ENCODE data around the gene TRIM37. TPM values are rescaled to one million over a fixed set of nuclear protein-coding genes. Genes with fewer than 3 reads are reported as not detected.
"Not testable (repeated sequence)": the region's sequence is repeated elsewhere in the genome, so short reads cannot be mapped to it uniquely, and the experiment has no call there.

TRIM37 gene
- total RNA-seq, 2 experiments from 2014 or later = 25.1 to 26.0 TPM

- no peak overlapping the region for H3K27ac Mint-ChIP-seq
- H3K36me3 Mint-ChIP-seq = no peaks in the 10 kb centered on the region
- peaks cover 5% of the 10 kb centered on the region for H3K4me1 Mint-ChIP-seq
- H3K9me3 Mint-ChIP-seq = no peaks in the 10 kb centered on the region
- no peak for DNase-seq
- H3K27me3 Mint-ChIP-seq = no peaks in the 10 kb centered on the region
- no peak overlapping the region for H3K4me3 Mint-ChIP-seq
Measured at GRCh38 chr17:58969612-58970011, 137.1 kb downstream of the TRIM37 start.

- Mint-ChIP-seq H3K4me1 (peaks cover 5% of the 10 kb centered on the region), H3K27me3 (no peaks in the 10 kb centered on the region), H3K27ac (no peak overlapping the region), H3K9me3 (no peaks in the 10 kb centered on the region), H3K4me3 (no peak overlapping the region), H3K36me3 (no peaks in the 10 kb centered on the region)
- no peak for DNase-seq
Measured at GRCh38 chr17:58969156-58969555, 137.5 kb downstream of the TRIM37 start.

DNA sequence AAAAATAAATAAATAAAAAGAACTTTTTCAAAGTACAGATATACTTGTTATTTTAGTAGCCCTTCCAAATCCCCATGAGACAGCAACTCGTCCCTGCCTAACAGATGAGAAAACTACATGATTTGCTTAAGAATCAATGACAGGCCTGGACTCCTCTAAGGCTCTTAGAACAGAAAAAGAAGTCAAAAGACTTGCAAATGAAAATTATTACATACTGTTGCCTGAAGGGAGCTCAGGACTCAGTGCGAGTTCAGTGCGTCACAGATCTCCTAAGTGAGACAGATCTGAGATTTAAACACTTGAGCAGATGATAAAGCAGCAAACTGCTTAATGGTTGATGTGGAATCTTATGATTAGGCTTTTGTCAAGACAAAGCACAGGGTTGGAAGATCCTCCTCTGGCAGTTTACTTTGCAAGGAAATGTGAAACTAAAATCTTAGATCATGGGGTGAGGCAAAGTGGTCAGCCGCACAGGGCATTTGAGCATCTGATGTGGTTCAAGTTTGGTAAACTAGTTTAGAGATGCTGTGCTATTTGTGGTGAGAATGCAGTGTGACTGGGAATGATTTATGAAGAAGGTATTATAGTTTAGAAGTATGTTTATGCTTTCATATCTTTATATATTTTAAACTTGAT, 138.1 kb downstream of the TRIM37 start:
- Mint-ChIP-seq H3K27ac (no peak overlapping the region), H3K4me3 (no peak overlapping the region), H3K27me3 (no peaks in the 10 kb centered on the region), H3K4me1 (peaks cover 5% of the 10 kb centered on the region), H3K36me3 (no peaks in the 10 kb centered on the region), H3K9me3 (no peaks in the 10 kb centered on the region)
- DNase-seq = no peak

GRCh38 chr17:58966208-58966607, 140.5 kb downstream of the TRIM37 start:
- Mint-ChIP-seq H3K4me1 (peaks cover 5% of the 10 kb centered on the region), H3K27me3 (no peaks in the 10 kb centered on the region), H3K27ac (no peak overlapping the region), H3K4me3 (no peak overlapping the region), H3K36me3 (no peaks in the 10 kb centered on the region), H3K9me3 (no peaks in the 10 kb centered on the region)
- no peak for DNase-seq

DNA sequence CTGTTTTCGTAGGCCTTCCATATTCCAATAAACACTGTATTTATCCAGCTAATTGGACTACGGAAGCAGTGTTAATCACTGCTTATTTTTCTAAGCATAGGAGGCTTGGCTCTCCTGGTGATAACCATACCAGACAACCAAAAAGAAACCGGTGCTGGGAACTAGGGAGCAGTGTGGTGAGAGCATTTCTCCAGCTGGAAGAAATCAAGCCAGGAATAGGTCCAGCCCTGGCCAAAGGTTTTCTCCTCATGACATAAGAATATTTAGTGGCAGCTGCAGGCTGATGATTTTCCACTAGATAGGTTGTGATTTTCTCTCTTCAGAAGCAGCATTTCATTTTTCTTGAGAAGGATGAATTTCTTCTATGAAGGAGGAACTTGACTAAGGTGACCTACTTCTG, 141.5 kb downstream of the TRIM37 start:
- Mint-ChIP-seq H3K4me3 (no peak overlapping the region), H3K36me3 (no peaks in the 10 kb centered on the region), H3K27me3 (no peaks in the 10 kb centered on the region), H3K27ac (no peak overlapping the region), H3K9me3 (no peaks in the 10 kb centered on the region), H3K4me1 (peaks cover 5% of the 10 kb centered on the region)
- no peak for DNase-seq

DNA sequence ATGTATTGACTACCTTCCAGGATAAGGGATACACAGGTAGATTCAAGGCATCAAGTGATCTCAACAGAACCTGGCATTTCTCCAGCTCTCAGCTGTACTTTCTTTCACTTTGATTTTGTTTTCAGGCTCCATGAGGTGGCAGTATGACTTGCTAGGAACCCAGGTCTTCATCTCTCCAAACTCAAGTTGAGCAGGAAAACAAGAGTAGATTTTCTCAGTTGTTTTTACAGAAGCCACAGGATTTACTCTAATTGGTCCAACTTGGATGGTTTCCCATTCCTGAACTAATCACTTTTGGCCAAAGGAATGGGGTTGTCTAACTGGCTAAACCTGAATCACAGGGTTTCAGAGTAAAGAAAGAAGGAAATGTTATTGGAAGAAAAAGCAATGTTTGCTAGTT, 146.6 kb downstream of the TRIM37 start:
- no peaks in the 10 kb centered on the region for H3K36me3 Mint-ChIP-seq

GRCh38 chr17:58957725-58958073, 149.0 kb downstream of the TRIM37 start:
- H3K4me1 Mint-ChIP-seq, H3K27ac Mint-ChIP-seq, H3K36me3 Mint-ChIP-seq, H3K27me3 Mint-ChIP-seq, H3K9me3 Mint-ChIP-seq, DNase-seq, H3K4me3 Mint-ChIP-seq: not testable (repeated sequence)

More for the DNA sequence above, 146.6 kb downstream of the TRIM37 start:
- no peak overlapping the region for H3K4me3 Mint-ChIP-seq
- H3K4me1 Mint-ChIP-seq = no peaks in the 10 kb centered on the region
- no peak for DNase-seq
- no peaks in the 10 kb centered on the region for H3K27me3 Mint-ChIP-seq
- no peaks in the 10 kb centered on the region for H3K9me3 Mint-ChIP-seq
- no peak overlapping the region for H3K27ac Mint-ChIP-seq

DNA sequence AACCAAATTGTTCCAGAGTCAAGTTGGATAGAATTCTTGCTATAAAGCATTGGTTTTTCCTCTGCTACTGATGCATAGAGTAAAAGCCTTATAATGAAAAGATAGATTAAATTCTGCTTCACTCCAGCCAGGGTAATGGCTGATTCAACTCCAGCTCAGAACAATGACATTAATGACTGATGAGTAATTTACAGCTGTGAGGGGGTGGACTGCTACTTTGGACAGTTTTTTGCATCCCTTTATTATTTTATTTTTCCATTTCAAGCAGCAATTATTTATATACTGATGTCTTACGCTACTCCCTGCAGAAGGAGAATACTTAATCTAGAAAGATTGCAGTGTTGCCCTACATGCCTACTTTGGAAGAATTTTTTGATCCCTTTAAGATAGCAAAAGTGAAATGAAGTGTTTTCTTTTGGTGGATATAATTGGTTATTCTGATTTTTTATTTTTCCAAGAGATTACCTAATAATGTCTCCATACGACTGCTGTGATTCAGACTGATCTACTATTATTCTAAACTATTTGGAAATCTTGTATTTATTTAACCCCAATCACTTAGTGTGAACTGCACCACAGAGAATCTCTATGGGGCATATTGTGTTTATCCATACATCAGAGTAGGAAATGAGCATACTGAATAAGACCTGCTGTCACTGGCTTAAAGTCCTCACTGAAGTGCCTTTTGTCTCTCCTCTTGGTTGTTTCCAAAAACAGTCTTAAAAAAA, 149.5 kb downstream of the TRIM37 start:
- peaks cover 1% of the 10 kb centered on the region for H3K9me3 Mint-ChIP-seq
- H3K36me3 Mint-ChIP-seq = peaks cover 1% of the 10 kb centered on the region
- peaks cover 4% of the 10 kb centered on the region for H3K4me1 Mint-ChIP-seq
- no peak for DNase-seq
- H3K27ac Mint-ChIP-seq = no peak overlapping the region
- no peaks in the 10 kb centered on the region for H3K27me3 Mint-ChIP-seq
- H3K4me3 Mint-ChIP-seq = no peak overlapping the region

- H3K27ac Mint-ChIP-seq, DNase-seq, H3K36me3 Mint-ChIP-seq, H3K4me3 Mint-ChIP-seq, H3K27me3 Mint-ChIP-seq, H3K4me1 Mint-ChIP-seq: not testable (repeated sequence)
- peaks cover 14% of the 10 kb centered on the region for H3K9me3 Mint-ChIP-seq
Measured at GRCh38 chr17:58954358-58954757, 152.3 kb downstream of the TRIM37 start.

DNA sequence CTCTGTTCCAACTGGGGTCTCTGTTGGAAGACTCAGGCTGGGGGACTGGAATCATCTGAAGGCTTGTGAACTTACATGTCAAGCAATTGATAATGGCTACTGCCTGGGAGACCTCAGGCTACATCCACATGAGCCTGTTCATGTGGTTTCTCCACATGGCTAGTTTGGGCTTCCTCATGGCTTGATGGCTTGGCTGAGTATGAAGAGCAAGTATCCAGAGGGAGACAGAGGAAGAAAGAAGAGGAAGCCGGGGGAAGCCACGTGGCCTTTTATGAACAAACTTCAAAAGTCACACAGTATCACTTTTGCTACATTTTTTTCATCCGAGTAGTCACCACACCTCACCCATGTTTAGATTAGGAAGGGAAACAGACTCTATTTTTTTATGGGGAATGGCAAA, 158.9 kb downstream of the TRIM37 start:
- H3K27ac Mint-ChIP-seq = no peak overlapping the region
- peaks cover 16% of the 10 kb centered on the region for H3K9me3 Mint-ChIP-seq
- DNase-seq = no peak
- peaks cover 15% of the 10 kb centered on the region for H3K27me3 Mint-ChIP-seq
- H3K36me3 Mint-ChIP-seq = peaks cover 6% of the 10 kb centered on the region
- H3K4me1 Mint-ChIP-seq = peaks cover 9% of the 10 kb centered on the region
- H3K4me3 Mint-ChIP-seq = no peak overlapping the region

DNA sequence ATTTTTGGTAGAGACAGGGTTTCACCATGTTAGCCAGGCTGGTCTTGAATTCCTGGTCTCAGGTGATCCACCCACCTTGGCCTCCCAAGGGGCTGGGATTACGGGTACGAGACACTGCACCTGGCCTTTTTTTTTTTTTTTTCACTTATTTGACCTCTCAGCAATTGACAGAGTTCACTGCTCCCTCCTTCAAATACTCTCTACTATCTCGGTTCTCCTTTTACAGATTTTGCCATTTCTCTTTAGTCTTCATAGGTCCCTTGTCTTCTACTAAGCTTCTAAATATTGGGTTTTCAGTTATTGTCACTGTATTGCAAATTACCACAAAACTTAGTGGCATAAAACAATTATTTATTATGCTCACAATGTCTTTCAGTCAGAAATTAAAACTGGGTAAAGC, 159.3 kb downstream of the TRIM37 start:
- Mint-ChIP-seq H3K27me3 (peaks cover 15% of the 10 kb centered on the region), H3K4me3 (no peak overlapping the region), H3K9me3 (peaks cover 16% of the 10 kb centered on the region), H3K4me1 (peaks cover 9% of the 10 kb centered on the region), H3K36me3 (peaks cover 6% of the 10 kb centered on the region), H3K27ac (no peak overlapping the region)
- DNase-seq = no peak

- Mint-ChIP-seq H3K4me3 (no peak overlapping the region), H3K9me3 (peaks cover 4% of the 10 kb centered on the region), H3K27ac (no peak overlapping the region), H3K4me1 (peaks cover 9% of the 10 kb centered on the region), H3K36me3 (no peaks in the 10 kb centered on the region), H3K27me3 (peaks cover 15% of the 10 kb centered on the region)
- DNase-seq = no peak
Measured at GRCh38 chr17:58944166-58944565, 162.5 kb downstream of the TRIM37 start.

DNA sequence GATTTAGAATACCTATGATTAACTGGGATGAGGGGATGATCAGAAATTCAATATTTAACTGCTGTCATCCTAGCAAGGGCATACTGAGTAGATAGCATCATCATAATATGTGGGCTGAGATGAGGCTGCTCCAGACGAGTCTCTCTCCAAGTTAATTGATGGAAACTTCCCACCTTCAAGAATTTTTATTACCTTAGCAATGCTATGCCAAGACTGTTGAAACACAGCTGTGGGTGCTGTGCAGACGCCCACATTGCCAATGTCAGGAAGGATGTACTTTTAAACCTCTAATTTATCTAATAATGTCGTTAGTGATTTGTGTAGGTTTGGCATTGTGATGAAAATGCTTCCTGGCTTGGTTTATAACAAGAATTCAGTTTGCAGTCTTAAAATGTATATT, 170.4 kb downstream of the TRIM37 start:
- Mint-ChIP-seq H3K4me3 (no peak overlapping the region), H3K4me1 (no peaks in the 10 kb centered on the region), H3K36me3 (no peaks in the 10 kb centered on the region), H3K27me3 (no peaks in the 10 kb centered on the region), H3K27ac (no peak overlapping the region), H3K9me3 (no peaks in the 10 kb centered on the region)
- no peak for DNase-seq

GRCh38 chr17:58932956-58933355, 173.7 kb downstream of the TRIM37 start:
- Mint-ChIP-seq H3K9me3 (no peaks in the 10 kb centered on the region), H3K27ac (no peak overlapping the region), H3K4me1 (no peaks in the 10 kb centered on the region), H3K4me3 (no peak overlapping the region), H3K27me3 (no peaks in the 10 kb centered on the region), H3K36me3 (no peaks in the 10 kb centered on the region)
- no peak for DNase-seq

All from activated naive CD8-positive, alpha-beta T cell treated with anti-CD3 and anti-CD28 coated beads for 36 hours (primary cell).